D721Med (cell line): Measurements from ENCODE around the gene PLCL1.

Experiments
- DNase-seq: peaks from one replicate; pipeline ENCODE4 v3.0.0; 2011; ENCODE audit warnings: low spot score; ENCODE audit not compliant: insufficient read length
- FAIRE-seq: peaks from 2 replicates; lab custom pipeline; 2011; peaks lifted over from hg19 to GRCh38; lab: Jason Lieb, UNC
- CTCF ChIP-seq: IDR thresholded peaks from 2 replicates; pipeline ENCODE4 v1.5.1; 2012; ENCODE audit warnings: mild to moderate bottlenecking, control low read depth; ENCODE audit not compliant: insufficient read depth; ENCODE audit errors: missing control alignments

PLCL1 gene

GRCh38 chr2:197911667-197912066, 107.3 kb downstream of the PLCL1 start:
- no peak for TF ChIP-seq CTCF
- FAIRE-seq (no peak), DNase-seq (no peak)

GRCh38 chr2:197913084-197913483, 108.7 kb downstream of the PLCL1 start:
- DNase-seq (no peak), FAIRE-seq (no peak)
- TF ChIP-seq CTCF = no peak

- FAIRE-seq (no peak), DNase-seq (no peak)
- TF ChIP-seq CTCF = no peak
Observed at GRCh38 chr2:197914778-197915177, 110.4 kb downstream of the PLCL1 start.

GRCh38 chr2:197915548-197916265, 111.3 kb downstream of the PLCL1 start:
- FAIRE-seq = no peak
- DNase-seq = no peak
- TF ChIP-seq CTCF = no peak

- no peak for TF ChIP-seq CTCF
- DNase-seq (no peak), FAIRE-seq (no peak)
Observed at GRCh38 chr2:197919487-197919886, 115.1 kb downstream of the PLCL1 start.

- no peak for TF ChIP-seq CTCF
- FAIRE-seq (no peak), DNase-seq (no peak)
Observed at GRCh38 chr2:197920088-197920487, 115.7 kb downstream of the PLCL1 start.

GRCh38 chr2:197920592-197921201, 116.3 kb downstream of the PLCL1 start:
- no peak for TF ChIP-seq CTCF
- FAIRE-seq (no peak), DNase-seq (no peak)
